Activated CD8-positive, alpha-beta T cell treated with anti-CD3 and anti-CD28 coated beads, Interleukin-2, amount 10 ng/mL, durations not matched to agents 7 days and 5 days (primary cell): Measurements from ENCODE around the gene AP1M2. TPM values are rescaled to one million over a fixed set of nuclear protein-coding genes. Genes with fewer than 3 reads are reported as not detected.
"Not testable (repeated sequence)": the region's sequence is repeated elsewhere in the genome, so short reads cannot be mapped to it uniquely, and the experiment has no call there.

ENCODE experiments used
- ATAC-seq: fragments of 150-1000 bp; cut with Tn5 transposase; one replicate; pipeline ENCODE4 v1.10.0; 2021; ENCODE audit warnings: moderate library complexity
- CTCF ChIA-PET: fragments of 350-600 bp; sonication (Branson Sonifier 250); formaldehyde crosslinking; loops from one replicate; lab custom pipeline; 2021; ENCODE audit warnings: antibody characterized with exemption; lab: Charles Lee
- POLR2A ChIA-PET: fragments of 350-600 bp; sonication (Branson Sonifier 250); formaldehyde crosslinking; loops from one replicate; lab custom pipeline; 2021; ENCODE audit warnings: antibody characterized with exemption; lab: Charles Lee
- DNase-seq: peaks from one replicate; pipeline ENCODE4 v3.0.0-alpha.2; 2020
- H3K27ac Mint-ChIP-seq: one replicate; pipeline ENCODE4 v1.8.0; 2021; ENCODE audit warnings: mild to moderate bottlenecking, mixed read lengths
- H3K27me3 Mint-ChIP-seq: one replicate; pipeline ENCODE4 v1.8.0; 2021; ENCODE audit warnings: low read depth, mixed read lengths
- H3K36me3 Mint-ChIP-seq: one replicate; pipeline ENCODE4 v1.8.0; 2021; ENCODE audit warnings: low read depth, mixed read lengths
- H3K4me1 Mint-ChIP-seq: one replicate; pipeline ENCODE4 v1.8.0; 2021; ENCODE audit warnings: low read depth, mixed read lengths
- H3K4me3 Mint-ChIP-seq: one replicate; pipeline ENCODE4 v1.8.0; 2021; ENCODE audit warnings: mild to moderate bottlenecking, mixed read lengths
- H3K9me3 Mint-ChIP-seq: one replicate; pipeline ENCODE4 v1.8.0; 2022; ENCODE audit warnings: mixed read lengths; ENCODE audit not compliant: insufficient read depth
- total RNA-seq, 2 experiments: library from RNA; stranded (reverse); gene quantifications; one replicate each; pipeline ENCODE4 v1.2.3, GENCODE V29; 2021

The AP1M2 gene
- total RNA-seq, 2 experiments from 2014 or later = not detected

GRCh38 chr19:10551006-10551405 is 36.1 kb downstream of the AP1M2 start:
- not testable (repeated sequence) for ATAC-seq, DNase-seq, H3K9me3 Mint-ChIP-seq, H3K4me3 Mint-ChIP-seq, H3K27me3 Mint-ChIP-seq
- CTCF ChIA-PET = interaction anchor here (1.0 to 7.1 kb wide), 10 partner anchors 10 to 313 kb away, joined by 3 to 76 read pairs (median 6); partner anchors contain the start of genes CDKN2D, KRI1 and QTRT1
- Mint-ChIP-seq H3K4me1 (peaks cover 60% of the 10 kb centered on the region), H3K36me3 (peaks cover 71% of the 10 kb centered on the region), H3K27ac (peak overlapping the region; percentile 20)
- POLR2A ChIA-PET = interaction anchor here (1.2 to 8.3 kb wide), 4 partner anchors 16 to 280 kb away, joined by 4 to 141 read pairs (median 4); partner anchors contain the start of genes CDKN2D, ICAM1 and KRI1

- Mint-ChIP-seq H3K27ac (peak overlapping the region; percentile 37), H3K4me3 (no peak overlapping the region), H3K27me3 (no peaks in the 10 kb centered on the region), H3K4me1 (peaks cover 54% of the 10 kb centered on the region), H3K36me3 (peaks cover 69% of the 10 kb centered on the region), H3K9me3 (no peaks in the 10 kb centered on the region)
- POLR2A ChIA-PET = interaction anchor here (1.5 to 8.3 kb wide), 2 partner anchors 16 to 103 kb away, joined by 4 to 141 read pairs; partner anchors contain the start of genes CDKN2D and KRI1
- DNase-seq (no peak), ATAC-seq (no peak)
- CTCF ChIA-PET = interaction anchor here (1.0 to 7.1 kb wide), 6 partner anchors 9 to 314 kb away, joined by 3 to 76 read pairs (median 6); partner anchors contain the start of genes CDKN2D and KRI1
Measured at GRCh38 chr19:10550336-10550735, 36.8 kb downstream of the AP1M2 start.

GRCh38 chr19:10549733-10550132 is 37.4 kb downstream of the AP1M2 start:
- H3K27me3 Mint-ChIP-seq = no peaks in the 10 kb centered on the region
- ATAC-seq = no peak
- peaks cover 54% of the 10 kb centered on the region for H3K4me1 Mint-ChIP-seq

GRCh38 chr19:10548746-10549276 is 38.3 kb downstream of the AP1M2 start:
- Mint-ChIP-seq H3K36me3 (peaks cover 64% of the 10 kb centered on the region), H3K4me3 (no peak overlapping the region), H3K9me3 (no peaks in the 10 kb centered on the region), H3K4me1 (peaks cover 49% of the 10 kb centered on the region), H3K27me3 (no peaks in the 10 kb centered on the region), H3K27ac (no peak overlapping the region)
- DNase-seq = no peak
- ATAC-seq = no peak
- ChIA-PET CTCF (interaction anchor here (1.3 kb wide), 1 partner anchor 43 kb away, joined by 4 read pairs; no protein-coding TSS in a partner anchor), POLR2A (interaction anchor here (0.6 kb wide), 2 partner anchors 36 to 730 kb away, joined by 3 read pairs; no protein-coding TSS in a partner anchor)

More at GRCh38 chr19:10549733-10550132, 37.4 kb downstream of the AP1M2 start:
- peaks cover 71% of the 10 kb centered on the region for H3K36me3 Mint-ChIP-seq
- no peaks in the 10 kb centered on the region for H3K9me3 Mint-ChIP-seq
- ChIA-PET CTCF (no interaction called here), POLR2A (no interaction called here)
- H3K4me3 Mint-ChIP-seq = no peak overlapping the region
- no peak overlapping the region for H3K27ac Mint-ChIP-seq
- DNase-seq = no peak

GRCh38 chr19:10546817-10547216 is 40.3 kb downstream of the AP1M2 start:
- POLR2A ChIA-PET = interaction anchor here (1.8 kb wide), 1 partner anchor 20 kb away, joined by 5 read pairs; no protein-coding TSS in a partner anchor
- Mint-ChIP-seq H3K4me1 (peaks cover 34% of the 10 kb centered on the region), H3K27me3 (peaks cover 2% of the 10 kb centered on the region), H3K27ac (no peak overlapping the region), H3K9me3 (no peaks in the 10 kb centered on the region), H3K4me3 (no peak overlapping the region), H3K36me3 (peaks cover 44% of the 10 kb centered on the region)
- ATAC-seq (no peak), DNase-seq (no peak)
- CTCF ChIA-PET = interaction anchor here (1.8 kb wide), 1 partner anchor 19 kb away, joined by 4 read pairs; the partner anchor contains the start of gene KRI1

- no peak for ATAC-seq
- Mint-ChIP-seq H3K9me3 (no peaks in the 10 kb centered on the region), H3K4me3 (peak overlapping the region; percentile 90), H3K36me3 (peaks cover 26% of the 10 kb centered on the region), H3K27me3 (peaks cover 9% of the 10 kb centered on the region), H3K4me1 (peaks cover 17% of the 10 kb centered on the region), H3K27ac (peak overlapping the region; percentile 88)
- POLR2A ChIA-PET = interaction anchor here (1.2 to 1.5 kb wide), 4 partner anchors 9 to 23 kb away, joined by 3 to 6 read pairs (median 4); partner anchors contain the start of gene KRI1
- no peak for DNase-seq
- CTCF ChIA-PET = interaction anchor here (1.0 to 1.2 kb wide), 2 partner anchors 22 to 34 kb away, joined by 3 read pairs; no protein-coding TSS in a partner anchor
Measured at GRCh38 chr19:10544753-10545251, 42.3 kb downstream of the AP1M2 start.

- H3K27me3 Mint-ChIP-seq = peaks cover 9% of the 10 kb centered on the region
- H3K36me3 Mint-ChIP-seq = peaks cover 24% of the 10 kb centered on the region
- CTCF ChIA-PET = interaction anchor here (1.0 to 1.2 kb wide), 2 partner anchors 23 to 33 kb away, joined by 3 read pairs; no protein-coding TSS in a partner anchor
- peaks cover 17% of the 10 kb centered on the region for H3K4me1 Mint-ChIP-seq
- H3K27ac Mint-ChIP-seq = peak overlapping the region; percentile 88
- ATAC-seq (peak; percentile 26), DNase-seq (peak; percentile 48)
- POLR2A ChIA-PET = interaction anchor here (1.2 to 1.5 kb wide), 3 partner anchors 10 to 22 kb away, joined by 3 to 6 read pairs (median 5); partner anchors contain the start of gene KRI1
- no peaks in the 10 kb centered on the region for H3K9me3 Mint-ChIP-seq
- peak overlapping the region; percentile 90 for H3K4me3 Mint-ChIP-seq
Measured at GRCh38 chr19:10544242-10544752, 42.8 kb downstream of the AP1M2 start.

GRCh38 chr19:10543420-10544241 is 43.5 kb downstream of the AP1M2 start, which contains the start of gene ATG4D:
Gene ATG4D, plus strand, starts transcription at chr19:10543904. Its CDS starts 187 bp downstream, at chr19:10544091.
- Mint-ChIP-seq H3K36me3 (peaks cover 18% of the 10 kb centered on the region), H3K27me3 (peaks cover 15% of the 10 kb centered on the region), H3K27ac (peak within 1 kb of the TSS; percentile 88), H3K4me3 (peak within 1 kb of the TSS; percentile 90), H3K4me1 (peaks cover 21% of the 10 kb centered on the region), H3K9me3 (no peaks in the 10 kb centered on the region)
- POLR2A ChIA-PET = interaction anchor here (0.6 to 1.3 kb wide), 6 partner anchors 10 to 40 kb away, joined by 3 to 6 read pairs (median 4); partner anchors contain the start of genes KEAP1 and KRI1
- CTCF ChIA-PET = interaction anchor here (1.0 to 3.3 kb wide), 6 partner anchors 22 to 156 kb away, joined by 3 to 34 read pairs (median 3); partner anchors contain the start of gene KRI1
- ATAC-seq (peak; percentile 85), DNase-seq (peak; percentile 85)

- ATAC-seq (no peak), DNase-seq (no peak)
- Mint-ChIP-seq H3K36me3 (peaks cover 13% of the 10 kb centered on the region), H3K27me3 (peaks cover 19% of the 10 kb centered on the region), H3K9me3 (no peaks in the 10 kb centered on the region), H3K4me1 (peaks cover 24% of the 10 kb centered on the region), H3K27ac (no peak overlapping the region), H3K4me3 (peak overlapping the region; percentile 73)
- CTCF ChIA-PET = interaction anchor here (1.0 to 3.3 kb wide), 10 partner anchors 19 to 159 kb away, joined by 3 to 34 read pairs (median 6); partner anchors contain the start of genes CDKN2D, KRI1 and QTRT1
- POLR2A ChIA-PET = interaction anchor here (0.6 to 1.1 kb wide), 6 partner anchors 11 to 87 kb away, joined by 3 to 5 read pairs (median 4); partner anchors contain the start of genes KEAP1 and KRI1
Measured at GRCh38 chr19:10543059-10543419, 44.1 kb downstream of the AP1M2 start.

GRCh38 chr19:10539016-10539415 is 48.1 kb downstream of the AP1M2 start:
- not testable (repeated sequence) for DNase-seq

More at GRCh38 chr19:10539016-10539415, 48.1 kb downstream of the AP1M2 start:
- H3K4me3 Mint-ChIP-seq, POLR2A ChIA-PET, ATAC-seq, H3K27ac Mint-ChIP-seq, H3K9me3 Mint-ChIP-seq, H3K36me3 Mint-ChIP-seq, CTCF ChIA-PET: not testable (repeated sequence)
- peaks cover 20% of the 10 kb centered on the region for H3K27me3 Mint-ChIP-seq
- H3K4me1 Mint-ChIP-seq = peaks cover 13% of the 10 kb centered on the region
